Fibroblast of skin of right quadriceps (primary cell): ENCODE results near the gene FOXD3.
A peak's percentile ranks its signal among the peaks of the same experiment; 100 is the strongest.

Source experiments
- DNase-seq: peaks from one replicate; pipeline ENCODE4 v3.0.0-alpha.2; 2013

FOXD3 gene

GRCh38 chr1:63362578-63362977 is 40.2 kb downstream of the FOXD3 start:
- DNase-seq, result no peak

GRCh38 chr1:63363014-63363413 is 40.6 kb downstream of the FOXD3 start:
- no peak for DNase-seq

GRCh38 chr1:63366908-63367214 is 44.5 kb downstream of the FOXD3 start:
- DNase-seq, result no peak

GRCh38 chr1:63367215-63368103 is 45.1 kb downstream of the FOXD3 start, which contains the start of gene ALG6:
Gene ALG6, plus strand, starts transcription at chr1:63367627. Its CDS starts 3,351 bp downstream, at chr1:63370978.
- peak; percentile 92 for DNase-seq

- DNase-seq, result no peak
Measured at GRCh38 chr1:63368131-63368530, 45.8 kb downstream of the FOXD3 start.
